HG03571 (cell line): ENCODE results near the gene ZMIZ1.
"Not testable (repeated sequence)": the region's sequence is repeated elsewhere in the genome, so short reads cannot be mapped to it uniquely, and the experiment has no call there.

Experiments used
- ATAC-seq: cut with Tn5 transposase; IDR thresholded peaks from one replicate; pipeline ENCODE4 v1.9.1; 2021; ENCODE audit not compliant: unreplicated experiment

ZMIZ1 gene

DNA sequence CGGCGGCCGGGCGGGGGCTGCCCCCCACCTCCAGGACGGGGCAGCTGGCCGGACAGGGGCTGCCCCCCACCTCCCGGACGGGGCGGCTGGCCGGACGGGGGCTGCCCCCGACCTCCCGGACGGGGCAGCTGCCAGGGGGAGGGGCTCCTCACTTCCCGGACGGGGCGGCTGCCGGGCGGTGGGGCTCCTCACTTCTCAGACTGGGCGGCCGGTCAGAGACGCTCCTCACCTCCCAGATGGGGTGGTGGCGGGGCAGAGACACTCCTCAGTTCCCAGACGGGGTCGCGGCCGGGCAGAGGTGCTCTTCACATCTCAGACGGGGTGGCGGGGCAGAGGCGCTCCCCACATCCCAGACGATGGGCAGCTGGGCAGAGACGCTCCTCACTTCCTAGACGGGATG, 210.3 kb downstream of the ZMIZ1 start:
- not testable (repeated sequence) for ATAC-seq

DNA sequence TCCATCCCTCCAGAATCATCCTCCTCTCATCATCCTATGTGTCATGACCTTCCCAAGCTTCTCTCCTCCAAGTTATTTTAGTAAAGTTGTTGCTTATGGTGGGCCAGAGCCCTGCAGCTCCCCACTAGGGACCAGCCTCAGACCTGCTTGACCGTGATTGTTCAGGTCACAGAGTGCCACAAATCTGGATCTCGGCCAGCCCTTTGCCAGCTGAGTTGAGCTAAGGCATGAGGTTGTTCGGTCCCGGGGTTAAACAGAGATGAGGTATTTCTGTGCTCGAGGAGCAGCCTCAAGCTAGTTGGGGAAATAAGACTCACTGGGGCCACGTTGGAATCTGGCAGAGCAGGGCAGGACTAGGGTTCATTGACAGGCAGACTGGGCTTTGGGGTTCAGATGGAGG, 212.2 kb downstream of the ZMIZ1 start:
- ATAC-seq, result no peak

DNA sequence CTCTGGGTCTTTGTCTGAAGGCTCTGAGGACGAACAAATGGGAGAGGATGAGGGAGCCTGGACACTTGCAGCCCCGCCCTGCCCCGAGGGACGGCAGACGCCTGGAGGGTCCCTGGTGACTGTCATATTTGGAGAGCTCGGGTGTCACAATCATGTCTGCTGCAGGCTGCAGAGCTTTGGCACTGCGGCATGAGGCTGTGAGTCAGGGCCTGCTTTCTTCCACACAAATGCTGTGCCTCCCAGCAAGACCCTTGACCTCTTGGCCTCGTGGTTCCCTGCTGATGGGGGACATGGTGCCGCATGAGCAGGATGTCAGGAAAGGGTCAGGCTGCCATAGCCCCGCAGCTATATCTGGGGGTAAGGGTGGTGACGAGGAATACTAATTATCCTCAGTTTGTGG, 213.6 kb downstream of the ZMIZ1 start:
- ATAC-seq, result no peak

DNA sequence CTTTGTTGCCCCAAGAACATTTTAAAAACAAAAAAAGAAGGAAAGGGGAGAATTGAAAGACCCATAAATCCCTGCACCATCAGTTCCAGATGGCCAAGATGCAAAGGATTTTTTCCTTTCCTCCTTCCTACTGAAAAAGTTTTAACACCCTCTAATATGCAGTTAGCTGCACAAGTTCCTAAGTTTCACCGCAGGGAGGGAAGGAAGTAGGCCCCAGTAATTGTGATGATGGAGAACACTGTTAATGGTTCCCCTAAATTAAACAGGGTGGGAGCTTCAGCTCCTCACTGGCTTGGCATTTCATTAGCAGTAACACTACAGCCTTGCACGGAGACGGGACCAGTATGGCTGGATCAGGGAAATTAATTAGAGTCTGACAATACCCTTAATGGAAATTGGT, 214.8 kb downstream of the ZMIZ1 start:
- ATAC-seq, result no peak

DNA sequence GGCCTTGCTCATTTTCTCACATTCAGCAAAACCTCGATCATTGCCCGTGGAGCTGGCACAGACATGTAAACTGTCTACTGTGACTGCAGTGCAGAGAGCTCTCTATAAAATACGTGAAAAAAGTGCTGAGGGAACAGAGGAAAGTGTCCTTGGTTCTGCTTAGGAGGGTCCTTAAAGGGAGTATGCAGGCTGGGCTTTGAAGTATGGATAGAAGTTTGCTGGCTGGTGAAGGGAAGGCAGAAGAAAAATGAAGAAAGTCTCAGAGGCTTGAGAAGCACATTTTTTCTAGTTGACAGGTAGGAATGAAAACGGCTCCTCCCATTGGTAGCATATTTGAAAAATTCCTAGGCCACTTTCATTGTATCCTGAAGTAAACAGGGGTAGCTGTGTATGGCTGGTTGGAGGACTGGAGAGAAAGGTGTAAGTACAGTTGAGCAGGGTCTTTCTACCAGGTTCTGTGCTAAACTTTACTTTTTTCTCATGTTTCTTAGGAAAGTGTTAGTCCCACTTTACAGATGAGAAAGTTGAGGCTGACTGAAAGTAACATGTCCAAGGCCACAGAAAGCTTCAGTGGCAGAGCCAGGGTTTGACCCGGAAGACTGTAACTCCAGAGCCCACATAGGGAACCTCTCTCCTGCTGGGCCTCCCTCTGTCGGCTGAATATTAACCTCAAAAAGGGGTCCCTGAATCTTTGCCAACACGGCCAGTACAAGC, 215.5 kb downstream of the ZMIZ1 start:
- ATAC-seq, result no peak

DNA sequence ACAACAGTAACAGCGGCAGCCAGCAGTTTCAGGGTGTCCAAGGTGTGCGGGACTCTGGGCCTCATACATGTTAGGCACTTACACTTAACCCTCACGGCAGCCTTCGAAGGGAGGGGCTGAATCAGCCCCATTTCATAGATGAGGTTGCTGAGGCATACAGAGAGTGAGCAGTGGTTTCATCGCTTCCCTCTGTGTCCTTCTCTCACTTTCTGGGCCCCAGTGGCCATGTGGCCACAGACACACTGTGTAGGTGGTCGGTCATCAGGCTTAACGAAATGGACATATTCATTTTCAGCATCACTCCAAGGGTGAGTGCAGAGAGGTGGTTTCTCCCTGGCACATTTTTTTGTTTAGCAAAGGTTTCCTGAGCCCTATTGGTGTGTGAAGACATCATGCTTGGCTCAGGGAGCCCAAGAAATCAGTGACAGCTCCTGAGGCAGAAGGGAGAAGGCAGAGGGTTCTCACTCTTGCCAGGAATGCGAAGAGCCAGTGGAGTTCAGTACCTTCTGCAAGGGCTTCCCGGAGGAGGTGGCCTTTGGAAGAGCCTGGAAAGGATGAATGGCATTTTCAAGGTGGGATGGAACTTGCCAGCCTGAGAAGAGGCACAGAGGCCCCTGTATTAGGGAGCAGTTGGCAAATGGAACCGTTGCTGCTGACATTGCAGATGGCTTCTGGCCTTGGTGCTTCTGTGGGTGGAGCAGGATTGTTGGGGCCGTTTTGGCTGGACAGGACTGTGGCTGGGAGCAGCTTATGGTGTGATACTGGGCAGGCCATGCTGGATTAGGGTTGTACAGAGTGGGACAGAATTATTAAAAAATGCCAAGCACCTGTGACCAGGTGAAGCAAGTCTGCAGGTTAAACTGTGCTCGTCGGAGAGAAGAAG, 216.8 kb downstream of the ZMIZ1 start:
- ATAC-seq, result peak; percentile 44

DNA sequence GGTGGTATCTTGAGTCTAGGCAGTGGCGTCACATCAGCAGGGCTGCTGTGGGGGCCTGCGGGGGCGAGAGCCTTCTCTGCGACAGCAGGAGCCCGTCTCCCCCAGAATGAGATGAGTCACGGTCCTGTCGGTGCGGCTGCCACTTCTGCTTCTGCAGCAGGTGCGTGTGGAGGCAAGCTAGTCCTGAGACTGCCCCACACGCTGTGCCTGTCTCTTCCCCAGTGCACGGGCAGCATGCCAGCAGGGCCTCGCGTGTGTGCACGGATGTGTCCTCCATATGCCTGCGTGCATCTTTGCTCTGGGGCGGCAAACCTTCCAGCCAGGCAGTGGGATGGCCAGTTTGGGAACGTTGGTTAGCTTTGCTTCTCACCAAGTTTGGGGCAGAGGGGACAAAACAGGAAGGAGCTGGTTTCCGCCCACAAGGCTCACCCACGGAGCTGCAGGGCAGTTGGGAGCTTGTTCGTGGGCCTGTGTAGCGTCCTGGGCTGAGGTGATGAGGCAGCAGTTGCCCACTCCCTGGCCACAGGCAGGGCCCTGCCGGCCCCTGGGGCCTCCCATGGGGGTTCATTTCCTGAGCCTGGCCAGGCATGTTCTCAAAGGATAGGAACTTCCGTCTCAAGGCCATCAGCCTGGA, 217.7 kb downstream of the ZMIZ1 start:
- ATAC-seq, result peak; percentile 79

DNA sequence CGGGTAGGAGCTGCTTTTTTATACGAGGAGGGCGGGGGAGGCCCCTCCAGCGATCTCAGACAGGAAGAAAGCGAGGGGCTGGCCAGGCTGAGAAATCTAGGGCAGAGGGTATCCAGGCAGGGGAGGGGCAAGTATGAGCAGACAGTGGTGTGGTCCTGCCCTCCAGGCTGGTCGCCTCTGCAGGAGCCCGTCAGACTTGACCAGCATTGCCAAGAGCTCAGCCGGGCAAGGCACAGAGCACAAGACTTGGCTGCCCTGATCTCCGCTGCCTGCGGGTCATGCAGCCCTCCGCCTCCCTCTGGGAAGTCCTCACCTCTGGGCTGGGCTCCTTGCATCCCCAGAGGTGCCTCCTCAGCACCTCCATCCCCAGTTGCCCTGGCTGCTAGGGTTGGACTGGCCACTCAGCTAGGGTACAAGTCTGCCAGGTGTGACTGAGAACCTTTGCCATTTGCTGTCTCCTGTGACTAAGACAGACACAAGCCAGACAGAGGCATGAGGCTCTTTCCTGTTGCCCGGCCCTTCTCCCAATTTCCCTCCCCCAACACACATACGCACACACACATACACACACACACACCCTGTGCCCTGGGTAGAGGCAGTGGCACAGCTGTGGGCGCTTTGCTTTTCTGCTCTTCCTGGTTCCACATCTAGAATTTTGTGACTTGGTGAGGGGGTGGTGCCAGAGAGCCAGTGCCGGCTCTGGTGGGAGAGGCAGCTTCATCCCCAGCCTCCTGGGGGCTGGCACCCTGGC, 219.4 kb downstream of the ZMIZ1 start:
- no peak for ATAC-seq

DNA sequence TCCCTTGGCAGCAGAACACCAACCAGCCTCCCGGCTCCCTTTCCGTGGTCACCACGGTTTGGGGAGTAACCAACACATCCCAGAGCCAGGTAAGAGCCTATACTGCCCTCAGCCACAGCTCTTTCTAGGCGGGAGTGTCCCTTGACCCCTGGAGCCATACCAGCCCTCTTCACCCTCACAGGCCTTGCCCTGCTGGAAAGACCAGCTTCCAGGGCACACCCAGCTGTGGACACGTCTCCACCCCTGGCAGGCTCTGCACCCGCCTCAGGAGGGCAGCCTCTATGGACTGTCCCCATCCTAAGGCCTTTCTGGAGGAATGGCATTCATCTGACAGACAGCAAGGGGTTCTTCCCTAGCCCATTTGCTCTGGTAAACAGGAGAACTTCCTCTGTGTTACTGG, 221.0 kb downstream of the ZMIZ1 start:
- no peak for ATAC-seq

DNA sequence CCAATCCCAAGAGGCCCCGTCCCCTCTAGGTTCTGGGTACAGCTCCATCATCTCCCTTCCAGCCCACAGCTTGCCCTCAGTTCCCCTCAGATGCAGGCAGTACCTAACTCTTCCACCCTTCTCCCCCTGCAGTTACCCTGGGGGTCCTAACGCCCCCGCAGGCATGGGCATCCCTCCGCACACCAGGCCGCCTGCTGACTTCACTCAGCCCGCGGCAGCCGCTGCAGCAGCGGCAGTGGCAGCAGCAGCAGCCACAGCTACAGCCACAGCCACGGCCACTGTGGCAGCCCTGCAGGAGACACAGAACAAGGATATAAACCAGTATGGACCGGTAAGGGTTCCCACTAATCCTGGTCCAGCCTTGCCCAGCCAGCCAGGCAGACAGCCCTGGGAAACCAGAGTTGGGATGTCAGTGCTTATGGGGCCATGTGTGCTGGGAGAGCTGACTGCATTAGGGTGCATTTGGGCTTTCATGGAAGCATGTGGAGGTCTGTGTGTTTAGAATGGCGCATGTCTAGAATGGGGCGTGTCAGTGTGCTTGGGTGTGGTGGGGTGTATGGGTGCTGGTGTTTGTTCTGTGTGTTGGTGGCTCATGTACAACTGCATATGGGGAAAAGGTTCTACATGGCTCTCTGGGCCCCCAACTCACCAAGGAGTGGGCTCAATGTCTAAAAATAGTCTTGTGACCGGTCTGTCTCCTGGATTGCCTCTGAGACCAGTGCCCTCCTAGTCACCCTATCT, 223.4 kb downstream of the ZMIZ1 start:
- ATAC-seq, result no peak

DNA sequence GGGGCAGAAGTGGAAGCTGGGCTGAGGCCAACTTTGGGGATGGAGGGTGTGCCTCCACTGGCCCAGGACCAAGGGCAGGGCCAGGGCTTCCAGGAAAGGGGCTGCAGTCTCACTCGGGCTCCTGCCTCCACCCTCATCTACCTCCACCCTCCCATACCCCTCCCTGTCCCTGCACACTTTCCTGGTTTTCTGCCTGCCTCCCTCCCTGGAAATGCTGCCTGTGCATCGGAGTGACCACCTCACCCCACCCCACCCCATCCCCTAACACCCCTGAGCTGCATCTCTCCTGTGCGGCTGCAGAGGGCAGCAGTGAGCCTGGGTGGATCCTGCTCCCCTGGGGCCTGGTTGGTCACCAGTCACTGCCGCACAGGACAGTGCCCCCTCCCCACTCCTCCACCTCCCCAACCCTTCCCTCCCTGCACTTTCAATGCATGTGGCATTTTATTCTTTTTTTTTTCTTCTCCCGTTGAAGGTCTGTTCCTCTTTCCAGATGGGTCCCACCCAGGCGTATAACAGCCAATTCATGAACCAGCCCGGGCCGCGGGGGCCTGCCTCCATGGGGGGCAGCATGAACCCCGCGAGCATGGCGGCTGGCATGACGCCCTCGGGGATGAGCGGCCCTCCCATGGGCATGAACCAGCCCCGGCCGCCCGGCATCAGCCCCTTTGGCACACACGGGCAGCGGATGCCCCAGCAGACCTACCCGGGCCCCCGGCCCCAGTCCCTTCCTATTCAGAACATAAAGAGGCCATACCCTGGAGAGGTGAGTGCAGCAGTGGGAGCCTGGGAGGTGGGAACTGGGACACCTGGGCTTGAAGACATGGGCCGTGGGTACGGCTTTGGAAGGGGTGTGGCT, 224.4 kb downstream of the ZMIZ1 start:
- ATAC-seq, result no peak

DNA sequence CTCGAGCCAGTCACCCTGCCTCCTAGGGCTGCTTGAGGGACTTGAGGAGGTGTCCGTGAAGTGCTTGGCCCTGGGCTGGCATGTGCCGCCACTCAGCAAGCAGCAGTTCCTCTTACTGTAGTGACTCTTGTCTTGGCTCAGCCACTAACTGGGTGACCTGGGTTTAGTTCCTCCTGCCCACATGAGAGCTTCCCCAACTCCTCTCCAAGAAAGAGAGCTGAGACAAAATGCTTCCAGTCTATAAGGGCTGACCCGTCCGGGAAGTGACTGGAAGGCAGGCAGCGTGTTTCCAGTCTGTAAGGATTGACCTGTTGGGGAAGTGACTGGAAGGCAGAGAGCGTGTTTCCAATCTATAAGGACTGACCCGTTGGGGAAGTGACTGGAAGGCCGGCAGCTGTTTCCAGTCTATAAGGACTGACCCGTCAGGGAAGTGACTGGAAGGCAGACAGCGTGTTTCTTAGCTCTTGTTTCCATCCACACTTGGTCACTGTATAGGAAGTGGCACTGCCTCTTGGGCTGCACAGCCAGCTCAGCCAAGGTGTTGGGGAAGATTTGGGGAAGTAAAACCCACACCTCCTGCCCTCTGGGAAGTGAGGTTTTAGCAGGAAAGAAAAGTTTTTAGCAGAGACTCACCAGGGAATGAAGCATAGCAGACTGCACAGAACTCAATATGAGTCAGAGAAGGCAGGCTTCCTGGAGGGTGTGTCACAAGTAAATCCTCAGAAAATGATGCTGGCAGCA, 225.2 kb downstream of the ZMIZ1 start:
- ATAC-seq, result no peak

DNA sequence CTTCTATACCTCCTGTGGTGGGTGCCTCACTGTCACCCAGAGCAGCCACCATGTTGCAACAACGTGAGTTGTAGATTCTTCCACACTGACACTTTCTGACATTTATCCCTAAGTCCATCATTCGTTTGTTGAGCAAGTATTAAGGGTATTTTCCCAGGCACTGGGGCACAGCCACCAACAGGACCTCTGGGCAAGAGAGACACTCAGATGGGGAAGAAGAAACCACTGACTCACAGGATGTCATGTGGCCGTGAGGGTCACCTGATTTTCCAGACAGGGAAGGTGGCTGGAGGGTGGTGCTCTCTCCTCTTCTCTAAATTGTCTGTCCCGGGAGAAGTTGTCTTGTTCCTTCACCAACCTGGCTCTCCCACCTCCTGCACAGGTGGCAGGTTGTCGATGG, 226.8 kb downstream of the ZMIZ1 start:
- no peak for ATAC-seq

DNA sequence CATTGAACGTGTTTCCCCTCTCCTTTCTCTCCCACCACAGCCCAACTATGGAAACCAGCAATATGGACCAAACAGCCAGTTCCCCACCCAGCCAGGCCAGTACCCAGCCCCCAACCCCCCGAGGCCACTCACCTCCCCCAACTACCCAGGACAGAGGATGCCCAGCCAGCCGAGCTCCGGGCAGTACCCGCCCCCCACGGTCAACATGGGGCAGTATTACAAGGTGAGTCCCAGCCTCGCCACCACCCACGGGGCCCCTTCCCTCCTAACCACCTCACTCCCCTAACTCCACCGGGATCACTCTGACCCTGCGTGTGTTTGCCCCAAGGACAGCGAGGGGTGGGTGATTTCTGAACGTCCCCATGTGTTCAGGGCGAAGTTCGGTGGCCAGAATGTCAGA, 227.7 kb downstream of the ZMIZ1 start:
- no peak for ATAC-seq

DNA sequence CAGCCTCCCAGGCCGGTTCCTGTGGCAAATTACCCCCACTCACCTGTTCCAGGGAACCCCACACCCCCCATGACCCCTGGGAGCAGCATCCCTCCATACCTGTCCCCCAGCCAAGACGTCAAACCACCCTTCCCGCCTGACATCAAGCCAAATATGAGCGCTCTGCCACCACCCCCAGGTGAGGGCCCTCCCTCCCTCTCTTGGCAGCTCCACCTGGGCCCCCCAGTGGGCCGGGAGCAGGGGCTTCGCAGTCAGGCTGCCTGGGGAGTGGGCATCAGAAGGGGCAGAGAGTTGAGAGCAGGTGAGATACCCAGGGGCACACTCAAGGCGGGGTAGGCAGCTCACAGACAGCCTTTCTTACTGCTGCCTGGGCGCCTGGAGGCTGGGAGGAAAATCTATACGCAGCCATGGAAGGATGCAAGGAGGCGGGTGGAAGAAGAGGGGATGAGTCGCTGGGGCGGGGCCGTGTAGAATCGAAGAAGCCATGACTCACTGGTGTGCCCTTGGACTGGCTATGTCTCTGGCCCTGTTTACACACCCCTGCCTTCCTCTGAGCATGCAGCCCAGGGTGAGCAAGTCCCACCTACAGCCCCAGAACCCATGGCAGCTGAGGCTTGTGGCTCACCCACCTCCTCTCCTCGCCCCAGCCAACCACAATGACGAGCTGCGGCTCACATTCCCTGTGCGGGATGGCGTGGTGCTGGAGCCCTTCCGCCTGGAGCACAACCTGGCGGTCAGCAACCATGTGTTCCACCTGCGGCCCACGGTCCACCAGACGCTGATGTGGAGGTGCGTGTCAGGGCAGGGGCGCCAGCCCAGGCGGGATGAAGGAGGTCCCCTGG, 229.9 kb downstream of the ZMIZ1 start:
- ATAC-seq, result no peak

DNA sequence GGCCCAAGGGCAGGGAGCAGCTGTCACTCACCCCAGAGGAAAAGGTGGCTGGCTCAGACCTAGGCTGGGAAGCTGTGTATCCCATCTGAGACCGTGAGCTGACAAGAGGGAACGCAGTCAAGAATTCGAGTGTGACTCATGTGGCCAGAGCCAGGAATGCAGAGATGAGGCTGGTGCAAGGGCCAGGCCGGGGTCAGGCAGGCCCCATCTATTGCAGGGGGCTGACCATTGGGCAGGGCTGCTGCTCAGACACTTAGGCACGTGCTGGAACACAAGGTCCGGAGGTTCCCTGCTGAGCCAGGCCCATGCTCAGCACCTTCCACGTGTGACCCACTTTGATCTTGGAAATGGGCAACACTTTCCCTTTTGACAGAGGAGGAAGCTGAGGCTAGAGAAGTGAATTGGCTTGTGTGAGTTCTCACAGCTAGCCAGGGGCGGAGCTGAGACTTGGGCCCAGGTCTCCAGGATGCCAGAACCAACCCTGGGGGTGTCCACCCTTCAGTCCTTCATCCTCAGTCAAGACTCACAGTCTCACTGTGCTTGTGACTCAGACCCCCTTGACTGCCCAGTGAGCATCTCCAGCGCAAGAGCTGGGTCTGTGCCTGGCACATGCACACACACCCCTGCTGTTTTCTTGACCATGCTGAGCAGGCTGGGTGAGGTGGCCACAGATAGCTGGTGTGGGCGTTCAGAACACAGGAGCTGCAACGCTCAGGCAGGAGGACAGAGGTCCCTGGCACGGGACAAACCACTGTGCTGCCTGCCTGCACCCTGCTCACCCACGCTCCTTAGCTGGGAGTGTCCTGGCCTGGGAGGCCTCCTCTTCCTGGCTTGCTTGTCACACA, 230.9 kb downstream of the ZMIZ1 start:
- ATAC-seq, result no peak

DNA sequence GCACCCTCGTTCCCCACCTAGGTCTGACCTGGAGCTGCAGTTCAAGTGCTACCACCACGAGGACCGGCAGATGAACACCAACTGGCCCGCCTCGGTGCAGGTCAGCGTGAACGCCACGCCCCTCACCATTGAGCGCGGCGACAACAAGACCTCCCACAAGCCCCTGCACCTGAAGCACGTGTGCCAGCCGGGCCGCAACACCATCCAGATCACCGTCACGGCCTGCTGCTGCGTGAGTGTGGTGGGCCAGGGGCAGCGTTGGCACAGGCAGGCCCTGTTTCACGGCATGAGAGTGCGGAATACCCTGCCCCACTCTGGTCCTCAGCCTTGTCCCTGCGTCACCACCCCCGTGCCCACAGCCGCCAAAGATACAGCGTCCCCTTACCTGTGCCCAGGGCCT, 231.9 kb downstream of the ZMIZ1 start:
- no peak for ATAC-seq
